HCEC 1CT (cell line): ENCODE measurements around the gene CYGB.
A peak's percentile ranks its signal among the peaks of the same experiment; 100 is the strongest.
"Not testable (repeated sequence)": the region's sequence is repeated elsewhere in the genome, so short reads cannot be mapped to it uniquely, and the experiment has no call there.

ENCODE experiments used
- DNase-seq: peaks from one replicate; pipeline ENCODE4 v3.0.0-alpha.2; 2017

Gene CYGB

DNA sequence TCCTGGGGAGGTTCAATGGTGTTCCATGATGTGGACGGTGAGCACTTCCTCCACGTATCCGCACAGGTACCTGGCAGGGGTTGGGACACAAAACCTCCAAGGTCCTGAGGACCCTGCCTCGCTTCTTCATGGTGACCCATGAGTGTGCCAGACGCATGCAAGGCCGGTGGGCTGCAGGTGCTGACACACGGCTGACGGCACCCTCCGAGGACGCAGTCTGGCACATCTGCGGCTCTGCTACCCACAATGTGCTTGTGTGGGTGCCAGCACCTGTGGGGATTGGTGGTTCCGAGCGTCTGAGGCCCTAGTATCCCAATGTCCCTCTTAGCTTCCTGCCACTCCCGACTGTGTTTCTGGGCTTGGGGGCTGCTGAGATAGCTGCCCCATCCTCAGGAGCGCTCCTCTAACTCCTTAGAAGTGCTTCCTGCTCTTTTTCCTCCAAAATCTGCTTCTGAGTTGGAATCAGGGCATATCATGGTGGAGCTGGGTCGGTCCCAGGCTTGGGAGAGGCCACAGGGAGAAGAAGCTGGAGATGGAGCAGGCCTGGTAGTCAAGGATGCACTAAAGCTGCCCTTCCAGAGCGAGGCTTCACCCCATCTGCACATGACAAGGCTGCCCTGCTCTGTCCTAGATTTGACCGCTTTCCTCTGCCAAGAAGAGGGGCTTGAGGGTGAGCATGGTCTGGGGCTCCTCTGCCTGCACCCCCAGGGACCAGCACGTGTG is 1.6 kb downstream of the CYGB start:
- DNase-seq: no peak

GRCh38 chr17:76534831-76535732 is 2.4 kb downstream of the CYGB start:
- no peak for DNase-seq

DNA sequence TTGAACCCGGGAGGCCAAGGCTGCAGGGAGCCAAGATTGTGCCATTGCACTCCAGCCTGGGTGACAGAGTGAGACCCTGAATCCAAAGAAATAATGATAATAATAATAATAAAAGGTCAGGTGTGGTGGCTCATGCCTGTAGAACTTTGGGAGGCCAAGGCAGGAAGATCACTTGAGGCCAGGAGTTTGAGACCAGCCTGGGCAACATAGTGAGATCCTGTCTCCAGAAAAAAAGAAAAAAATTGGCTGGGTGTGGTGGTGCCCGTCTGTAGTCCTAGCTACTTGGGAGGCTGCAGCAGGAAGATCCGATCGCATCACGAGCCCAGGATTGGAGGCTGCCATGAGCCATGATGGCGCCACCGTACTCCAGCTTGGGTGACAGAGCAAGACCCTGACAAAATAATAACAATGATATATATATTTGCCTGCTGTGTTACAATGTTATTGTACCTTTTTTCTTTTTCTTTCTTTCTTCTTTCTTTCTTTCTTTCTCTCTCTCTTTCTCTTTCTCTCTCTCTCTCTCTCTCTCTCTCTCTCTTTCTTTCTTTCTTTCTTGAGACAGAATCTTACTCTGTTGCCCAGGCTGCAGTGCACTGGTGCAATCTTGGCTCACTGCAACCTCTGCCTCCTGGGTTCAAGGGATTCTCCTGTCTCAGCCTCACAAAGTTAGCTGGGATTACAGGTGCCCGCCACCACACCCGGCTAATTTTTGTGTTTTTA is 3.7 kb downstream of the CYGB start:
- not testable (repeated sequence) for DNase-seq

DNA sequence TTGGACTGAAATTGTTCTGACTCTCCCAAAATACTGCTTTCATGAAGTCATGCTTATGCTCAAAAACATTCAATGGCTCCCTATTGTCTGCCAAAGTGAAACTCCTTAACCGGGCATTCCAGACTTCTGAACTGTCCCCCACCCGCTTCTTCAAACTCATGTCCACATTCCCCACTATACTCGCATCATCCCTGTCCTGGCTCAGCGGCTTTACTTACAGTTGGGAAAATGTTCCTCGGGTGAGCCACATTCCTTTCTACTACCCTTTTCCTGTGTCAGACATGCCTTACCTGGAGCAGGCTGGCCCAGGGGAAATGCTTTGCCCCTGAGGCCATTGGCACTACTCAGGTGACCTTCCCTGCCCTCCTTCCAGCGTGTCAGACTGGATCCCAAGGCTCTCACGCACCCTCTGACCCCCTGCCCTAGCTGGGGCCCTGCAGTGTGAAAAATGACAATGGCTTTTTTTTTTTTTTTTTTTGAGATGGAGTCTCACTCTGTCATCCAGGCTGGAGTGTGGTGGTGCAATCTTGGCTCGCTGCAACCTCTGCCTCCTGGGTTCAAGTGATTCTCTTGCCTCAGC is 5.3 kb downstream of the CYGB start:
- DNase-seq: no peak

DNA sequence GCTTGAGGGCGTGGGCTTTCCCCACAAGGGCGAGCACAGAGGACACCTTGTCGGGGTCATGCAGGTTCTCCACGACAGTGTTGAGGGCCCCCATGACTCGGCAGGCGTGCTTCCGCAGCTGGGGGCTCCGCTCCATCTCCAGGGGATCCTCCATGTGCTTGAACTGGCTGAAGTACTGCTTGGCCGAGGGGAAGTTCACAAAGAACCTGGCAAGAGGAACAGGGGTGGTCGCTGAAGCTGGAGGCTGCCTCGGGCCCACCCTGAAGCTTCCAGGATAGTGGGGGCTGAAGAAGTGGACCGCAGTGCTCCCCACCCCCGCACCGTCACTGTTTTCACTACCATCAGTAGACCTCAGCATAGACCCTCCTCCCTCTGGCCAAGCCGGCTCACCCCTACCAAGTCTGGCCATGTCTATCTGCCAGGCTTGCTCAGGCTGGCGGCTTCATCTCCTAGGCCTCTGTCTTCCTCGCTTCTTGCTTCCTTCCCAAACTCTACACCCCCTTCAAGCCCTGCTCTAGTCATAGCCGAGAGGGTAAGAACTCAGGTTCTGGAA is 5.9 kb downstream of the CYGB start:
- DNase-seq: no peak

DNA sequence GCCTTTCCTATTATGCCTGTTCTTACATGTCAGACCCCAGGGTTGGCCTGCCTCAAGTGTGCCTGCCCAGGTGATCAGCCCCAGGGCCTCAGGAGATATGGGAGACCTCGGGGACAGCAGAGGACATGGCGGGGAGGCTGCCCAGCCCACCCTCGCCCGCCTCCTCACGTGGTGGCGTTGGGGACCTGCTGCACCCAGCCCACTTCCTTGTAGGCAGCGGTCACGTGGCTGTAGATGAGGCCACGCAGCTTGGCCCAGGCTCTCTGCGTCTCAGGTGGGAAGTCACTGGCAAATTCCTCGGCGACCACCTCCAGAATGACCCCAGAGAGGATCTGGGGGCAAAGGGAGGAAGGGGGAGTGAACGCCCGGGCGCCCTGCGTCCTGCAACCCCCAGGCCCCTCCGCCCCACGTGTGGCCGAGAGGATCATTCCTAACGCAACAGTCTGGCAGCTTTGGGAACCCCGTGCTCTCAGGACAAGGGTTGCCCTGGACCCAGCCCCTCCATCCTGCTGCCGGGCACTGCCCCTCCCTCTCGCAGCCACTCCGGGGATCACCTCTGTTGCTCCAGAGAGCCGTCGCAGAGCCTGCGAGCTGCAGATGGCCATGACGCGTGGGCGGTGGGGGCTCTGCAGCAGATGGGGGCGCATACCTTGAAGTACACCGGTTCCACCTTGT is 6.6 kb downstream of the CYGB start:
- DNase-seq: no peak

GRCh38 chr17:76530095-76530723 is 7.3 kb downstream of the CYGB start:
- DNase-seq: no peak

DNA sequence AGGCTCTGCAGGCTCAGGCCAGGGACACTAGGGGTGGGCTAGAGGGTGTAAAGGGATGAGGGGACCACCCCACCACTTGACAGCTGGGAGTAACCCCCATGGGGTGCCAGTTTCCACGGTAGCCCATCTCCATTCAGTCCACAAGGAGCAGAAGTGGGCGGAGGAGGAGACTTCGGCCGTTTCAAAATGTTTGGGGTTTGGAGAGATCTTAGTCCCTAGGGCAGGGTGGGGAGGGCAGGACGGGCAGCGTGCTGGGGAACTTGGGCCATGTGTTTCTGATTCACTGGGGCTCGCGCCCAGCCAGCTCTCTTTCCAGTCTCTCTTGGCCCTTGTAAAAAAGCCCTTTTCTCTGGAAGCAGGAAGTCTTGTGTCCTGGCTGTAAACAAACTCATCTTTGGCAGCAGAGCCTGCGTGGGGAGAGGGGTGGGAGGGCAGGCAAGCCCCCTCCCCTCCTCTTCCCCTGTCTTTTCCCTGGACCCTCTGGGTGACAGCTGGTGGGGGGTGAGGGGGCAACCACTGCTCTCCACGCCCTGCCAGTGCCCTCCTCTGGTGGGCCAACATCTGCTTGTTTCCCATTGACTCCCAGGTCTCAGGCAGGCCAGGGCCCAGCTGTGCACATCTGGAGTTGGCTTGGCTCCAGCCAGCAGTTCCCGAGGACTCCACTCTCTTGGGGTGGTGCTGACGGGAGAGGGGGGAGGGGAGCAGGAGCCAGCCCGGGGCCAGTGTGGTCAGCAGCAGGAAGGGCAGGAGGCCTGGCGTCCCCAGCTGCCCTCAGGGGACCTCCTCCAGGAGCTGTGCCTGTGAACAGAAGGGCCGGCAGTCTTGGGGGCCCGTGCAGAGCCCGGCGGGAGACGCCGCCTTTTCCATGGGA is 8.1 kb downstream of the CYGB start:
- peak; percentile 97 for DNase-seq

DNA sequence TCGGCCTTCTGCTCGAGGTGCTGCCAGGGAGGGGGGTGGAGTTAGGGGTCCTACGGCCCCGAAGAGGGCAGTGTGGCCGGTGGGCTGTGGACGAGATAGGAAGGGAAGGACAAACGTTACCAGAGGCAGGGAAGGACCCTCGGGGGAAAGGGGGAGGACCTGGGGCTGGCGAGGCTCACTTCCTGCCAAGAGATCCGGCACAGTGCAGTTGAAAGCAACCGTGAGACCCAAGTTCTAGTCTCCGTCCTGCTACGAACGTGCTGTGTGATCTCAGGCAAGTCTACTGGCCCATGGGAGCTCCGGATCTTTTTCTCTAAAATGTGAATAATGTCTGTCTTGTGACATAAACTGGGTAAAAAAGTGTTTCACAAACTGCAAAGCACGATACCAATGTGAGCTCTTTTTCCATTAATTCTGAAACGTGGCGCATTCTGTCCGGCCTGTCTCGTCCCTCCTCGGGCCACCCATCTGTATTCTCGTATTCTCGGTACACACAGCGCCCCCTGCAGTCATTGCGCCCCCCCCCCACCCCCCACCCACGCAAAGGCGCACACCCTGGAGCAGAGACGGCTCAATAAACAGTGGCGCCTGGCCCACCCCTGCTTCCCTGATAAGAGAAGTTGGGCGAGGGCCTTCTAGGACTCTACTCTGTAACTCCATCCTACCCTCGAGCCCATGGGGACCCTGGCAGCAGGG is 8.8 kb downstream of the CYGB start:
- DNase-seq: no peak

GRCh38 chr17:76528156-76528527 is 9.4 kb downstream of the CYGB start:
- DNase-seq: no peak

- DNase-seq: peak; percentile 87
Measured at GRCh38 chr17:76527430-76528111, 9.9 kb downstream of the CYGB start.

DNA sequence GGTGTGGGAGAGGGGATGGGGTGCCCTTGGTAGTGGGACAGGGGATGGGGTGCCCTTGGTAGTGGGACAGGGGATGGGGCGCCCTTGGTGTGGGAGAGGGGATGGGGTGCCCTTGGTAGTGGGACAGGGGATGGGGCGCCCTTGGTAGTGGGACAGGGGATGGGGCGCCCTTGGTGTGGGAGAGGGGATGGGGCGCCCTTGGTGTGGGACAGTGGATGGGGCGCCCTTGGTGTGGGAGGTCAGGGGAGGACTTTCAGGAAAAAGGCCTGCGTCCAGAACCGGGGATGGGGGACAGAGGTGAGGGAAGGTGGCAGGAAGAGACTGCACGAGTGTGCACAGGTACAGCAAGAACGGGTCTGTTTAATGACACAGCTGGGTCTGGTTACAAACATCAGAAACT is 10.5 kb downstream of the CYGB start:
- DNase-seq: not testable (repeated sequence)

GRCh38 chr17:76525513-76525833 is 12.0 kb downstream of the CYGB start:
- DNase-seq: not testable (repeated sequence)

DNA sequence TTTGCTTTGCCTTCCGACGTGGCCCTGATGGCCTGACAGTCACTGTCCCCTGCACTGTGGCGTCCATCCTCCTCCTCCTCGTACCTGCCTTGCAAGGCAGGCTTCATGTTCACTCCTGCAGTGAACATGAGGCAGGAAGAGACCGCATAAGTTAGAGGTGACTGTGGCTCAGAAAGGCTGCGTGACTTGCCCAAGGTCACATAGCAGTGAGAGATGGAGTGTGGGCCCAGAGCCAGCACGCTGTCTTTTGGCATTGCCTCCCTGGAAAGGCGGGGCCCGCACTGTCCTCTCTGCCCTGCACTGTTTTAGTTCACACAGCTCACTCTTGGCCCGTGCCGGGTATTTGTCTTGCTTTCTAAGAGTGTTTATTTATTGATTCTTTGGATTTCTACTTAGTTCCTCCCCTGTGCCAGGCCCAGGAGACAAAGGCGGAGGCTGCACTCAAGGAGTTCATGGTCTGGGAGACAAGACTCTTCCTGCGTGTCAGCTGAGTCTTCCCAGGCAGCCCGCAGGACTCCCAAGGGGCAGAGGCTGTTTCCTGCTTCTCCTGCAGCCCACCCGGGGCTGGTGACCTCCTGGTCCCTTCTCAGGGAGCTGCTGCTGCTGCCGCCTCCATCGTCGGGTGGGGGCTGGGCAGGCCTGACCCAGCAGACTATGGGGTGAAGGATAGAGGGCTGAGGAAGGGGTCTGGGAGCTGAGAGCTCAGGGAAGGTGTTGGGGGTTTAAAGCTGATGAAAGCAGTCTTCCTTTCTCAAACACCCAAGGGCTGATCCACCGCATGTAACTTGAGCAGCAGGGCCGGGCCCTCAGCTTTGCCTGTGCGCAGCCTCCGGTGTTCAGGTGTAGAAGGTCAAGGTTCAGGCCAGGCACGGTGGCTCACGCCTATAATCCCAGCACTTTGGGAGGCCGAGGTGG is 12.7 kb downstream of the CYGB start:
- DNase-seq: peak; percentile 37

DNA sequence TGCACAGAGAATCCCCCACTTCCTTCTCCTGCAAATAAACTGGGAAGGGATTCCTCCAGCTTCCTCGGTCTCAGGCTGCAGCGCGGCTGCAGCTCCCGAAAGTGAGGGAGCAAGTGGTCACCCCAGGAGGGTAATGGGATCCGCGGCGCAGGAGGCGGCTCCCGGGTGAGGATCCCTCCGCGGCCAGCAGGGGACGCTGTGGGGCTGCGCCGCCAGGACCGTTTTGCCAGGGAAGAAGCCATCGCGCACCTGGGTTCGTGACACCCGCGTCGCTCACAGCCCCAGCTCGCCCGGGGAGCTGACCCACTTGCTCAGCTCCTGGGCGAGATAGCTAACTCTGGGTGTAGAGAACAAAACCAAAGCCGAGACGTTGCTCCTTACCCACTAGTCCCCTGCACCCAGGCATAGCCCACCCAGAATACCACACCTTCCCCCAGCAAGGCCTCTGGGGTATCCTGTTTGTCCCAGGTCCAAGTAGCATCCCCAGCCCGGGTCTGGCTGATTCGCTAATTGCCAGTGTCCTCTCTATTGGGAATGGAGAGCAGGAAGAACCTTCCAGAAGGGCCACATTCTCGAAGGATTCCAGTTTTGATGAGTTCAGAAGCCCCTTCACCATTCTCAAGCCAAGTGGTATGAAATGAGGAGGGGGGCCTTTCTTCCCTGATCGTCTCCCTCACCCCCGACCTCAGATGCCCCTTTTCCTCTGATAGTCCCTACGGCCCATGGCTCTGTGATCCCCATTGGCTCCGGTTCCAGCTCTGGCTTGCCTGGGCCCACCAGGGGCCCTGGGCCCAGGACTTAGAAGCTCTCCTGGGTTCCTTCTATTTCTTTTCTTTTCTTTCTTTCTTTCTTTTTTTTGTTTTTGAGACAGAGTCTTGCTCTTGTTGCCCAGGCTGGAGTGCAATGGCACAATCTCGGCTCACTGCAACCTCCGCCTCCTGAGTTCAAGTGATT is 14.1 kb downstream of the CYGB start:
- peak; percentile 62 for DNase-seq

- not testable (repeated sequence) for DNase-seq
Measured at GRCh38 chr17:76521683-76522082, 15.8 kb downstream of the CYGB start.

- DNase-seq: no peak
Measured at GRCh38 chr17:76521262-76521661, 16.2 kb downstream of the CYGB start.
